GM13977 (cell line): Measurements from ENCODE around the gene COLGALT1.
"Not testable (repeated sequence)": the region's sequence is repeated elsewhere in the genome, so short reads cannot be mapped to it uniquely, and the experiment has no call there.

Source experiments
- DNase-seq: peaks from one replicate; pipeline ENCODE4 v3.0.0; 2012; ENCODE audit warnings: low spot score
- in situ Hi-C: fragments of 300-500 bp; cut with MboI; formaldehyde crosslinking; loops from one replicate; pipeline ENCODE4 v1.12.0; 2022; ENCODE audit warnings: low sequenced_read_pairs, low pct_unique_long_range_greater_than_20kb, mixed read lengths, inconsistent platforms; ENCODE audit not compliant: unreplicated experiment
- TF ChIP-seq, protein P1 (sequence below): IDR thresholded peaks from 2 replicates; pipeline ENCODE4 v1.5.1; 2012; ENCODE audit warnings: mild to moderate bottlenecking, control low read depth; ENCODE audit not compliant: insufficient read depth; ENCODE audit errors: extremely low read depth, missing control alignments

COLGALT1 gene

DNA sequence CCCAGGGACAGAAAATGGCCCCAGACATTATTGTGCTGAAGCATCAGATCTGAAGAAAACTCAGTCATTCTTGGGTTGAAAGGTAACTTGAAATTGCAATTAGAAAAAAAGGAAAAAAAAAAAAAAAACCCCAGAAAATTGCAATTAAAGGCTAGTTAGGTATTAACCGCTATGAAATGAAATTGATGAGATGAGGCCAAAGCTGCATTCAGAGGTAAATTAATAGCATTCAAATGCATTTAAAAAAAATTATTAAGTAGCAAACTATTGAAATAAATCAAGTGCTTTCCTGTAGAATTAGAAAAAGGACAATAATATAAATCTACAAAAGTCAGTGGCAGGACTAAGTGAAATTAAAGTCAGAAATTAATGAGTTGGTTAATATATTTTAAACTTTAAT lies 37.6 kb upstream of the COLGALT1 start:
- TF ChIP-seq, protein P1, sequence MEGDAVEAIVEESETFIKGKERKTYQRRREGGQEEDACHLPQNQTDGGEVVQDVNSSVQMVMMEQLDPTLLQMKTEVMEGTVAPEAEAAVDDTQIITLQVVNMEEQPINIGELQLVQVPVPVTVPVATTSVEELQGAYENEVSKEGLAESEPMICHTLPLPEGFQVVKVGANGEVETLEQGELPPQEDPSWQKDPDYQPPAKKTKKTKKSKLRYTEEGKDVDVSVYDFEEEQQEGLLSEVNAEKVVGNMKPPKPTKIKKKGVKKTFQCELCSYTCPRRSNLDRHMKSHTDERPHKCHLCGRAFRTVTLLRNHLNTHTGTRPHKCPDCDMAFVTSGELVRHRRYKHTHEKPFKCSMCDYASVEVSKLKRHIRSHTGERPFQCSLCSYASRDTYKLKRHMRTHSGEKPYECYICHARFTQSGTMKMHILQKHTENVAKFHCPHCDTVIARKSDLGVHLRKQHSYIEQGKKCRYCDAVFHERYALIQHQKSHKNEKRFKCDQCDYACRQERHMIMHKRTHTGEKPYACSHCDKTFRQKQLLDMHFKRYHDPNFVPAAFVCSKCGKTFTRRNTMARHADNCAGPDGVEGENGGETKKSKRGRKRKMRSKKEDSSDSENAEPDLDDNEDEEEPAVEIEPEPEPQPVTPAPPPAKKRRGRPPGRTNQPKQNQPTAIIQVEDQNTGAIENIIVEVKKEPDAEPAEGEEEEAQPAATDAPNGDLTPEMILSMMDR: no peak
- DNase-seq: no peak
- in situ Hi-C loops: no loop called here

DNA sequence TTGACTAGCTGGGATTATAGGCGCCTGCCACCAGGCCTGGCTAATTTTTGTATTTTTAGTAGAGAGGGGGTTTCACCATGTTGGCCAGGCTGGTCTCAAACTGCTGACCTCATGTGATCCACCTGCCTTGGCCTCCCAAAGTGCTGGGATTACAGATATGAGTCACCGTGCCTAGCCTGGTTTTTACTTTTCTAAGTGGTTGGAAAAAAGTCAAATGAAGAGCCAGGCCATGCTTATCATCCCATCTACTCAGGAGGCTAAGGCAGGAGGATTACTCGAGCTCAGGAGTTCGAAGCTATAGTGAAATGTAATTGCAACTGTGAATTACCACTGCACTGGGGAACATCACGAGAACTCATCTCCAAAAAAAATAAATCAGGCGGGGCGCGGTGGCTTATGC lies 36.8 kb upstream of the COLGALT1 start:
- in situ Hi-C loops, DNase-seq: not testable (repeated sequence)

DNA sequence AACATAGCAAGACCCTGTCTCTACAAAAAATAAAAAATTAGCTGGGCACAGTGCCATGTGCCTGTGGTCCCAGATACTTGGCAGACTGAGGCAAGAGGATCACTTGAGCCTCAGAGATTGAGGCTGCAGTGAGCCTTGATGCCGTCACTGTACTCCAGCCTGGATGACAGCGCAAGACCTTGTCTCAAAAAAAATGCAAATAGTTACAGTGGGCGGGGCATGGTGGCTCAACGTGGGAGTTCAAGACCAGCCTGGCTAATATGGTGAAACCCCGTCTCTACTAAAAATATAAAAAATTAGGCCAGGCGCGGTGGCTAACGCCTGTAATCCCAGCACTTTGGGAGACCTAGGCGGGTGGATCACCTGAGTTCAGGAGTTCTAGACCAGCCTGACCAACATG lies 35.5 kb upstream of the COLGALT1 start:
- no peak for DNase-seq
- TF ChIP-seq, protein P1: no peak
- in situ Hi-C loops: no loop called here

DNA sequence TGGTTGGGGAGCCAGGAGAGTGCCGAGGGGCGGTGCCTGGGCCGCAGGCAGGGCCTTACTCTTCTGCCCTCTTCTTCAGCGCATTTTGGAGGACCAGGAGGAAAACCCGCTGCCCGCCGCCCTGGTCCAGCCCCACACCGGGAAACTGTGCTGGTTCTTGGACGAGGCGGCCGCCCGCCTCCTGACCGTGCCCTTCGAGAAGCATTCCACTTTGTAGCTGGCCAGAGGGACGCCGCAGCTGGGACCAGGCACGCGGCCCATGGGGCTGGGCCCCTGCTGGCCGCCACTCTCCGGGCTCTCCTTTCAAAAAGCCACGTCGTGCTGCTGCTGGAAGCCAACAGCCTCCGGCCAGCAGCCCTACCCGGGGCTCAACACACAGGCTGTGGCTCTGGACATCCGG lies 34.6 kb upstream of the COLGALT1 start:
- no peak for DNase-seq
- TF ChIP-seq, protein P1: no peak

DNA sequence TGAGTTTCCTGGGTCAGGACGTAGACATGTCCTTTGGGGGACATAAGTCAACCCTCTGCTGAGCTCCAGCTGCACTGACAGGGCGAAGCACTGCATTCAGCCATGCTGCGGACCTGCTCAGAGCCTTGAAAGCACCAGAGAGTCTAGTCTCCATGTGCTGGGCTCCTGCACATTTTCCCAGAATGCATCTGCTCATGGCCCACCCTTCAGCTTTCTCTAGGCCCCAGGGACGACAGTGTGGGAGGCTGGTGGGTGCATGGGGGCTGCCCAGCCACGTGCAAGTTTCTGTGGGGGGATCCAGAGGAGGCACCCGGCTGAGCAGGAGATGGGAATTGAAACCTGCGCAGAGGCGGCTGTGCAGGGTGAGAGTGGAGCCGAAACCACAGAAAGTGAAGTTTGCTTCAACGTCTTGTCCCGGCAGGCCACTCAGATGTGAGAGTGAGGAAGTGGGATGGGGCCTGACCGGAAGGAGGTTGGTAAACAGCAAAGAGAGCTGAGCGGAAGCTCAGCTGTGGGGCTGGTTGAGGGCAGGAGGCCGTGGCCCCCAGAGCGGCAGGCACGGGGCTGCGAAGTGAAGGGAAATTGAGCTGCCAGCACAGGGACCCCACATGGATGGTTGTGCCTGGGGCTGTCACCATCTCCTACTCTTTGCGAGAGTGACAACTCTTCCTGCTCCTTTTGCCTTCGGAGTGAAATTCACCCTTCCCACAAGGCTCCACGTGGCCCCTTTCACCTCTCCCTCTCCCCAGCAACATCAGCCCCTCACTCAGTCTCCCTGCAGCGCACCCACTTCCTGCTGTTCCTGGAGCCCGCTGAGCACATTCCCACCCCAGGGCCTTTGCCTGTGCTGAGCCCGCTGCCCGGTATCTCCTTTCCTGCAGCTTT lies 32.2 kb upstream of the COLGALT1 start:
- DNase-seq: peak; percentile 89
- TF ChIP-seq, protein P1: no peak
- in situ Hi-C loops: no loop called here

More for the DNA sequence above, 34.6 kb upstream of the COLGALT1 start:
- in situ Hi-C loops: no loop called here

DNA sequence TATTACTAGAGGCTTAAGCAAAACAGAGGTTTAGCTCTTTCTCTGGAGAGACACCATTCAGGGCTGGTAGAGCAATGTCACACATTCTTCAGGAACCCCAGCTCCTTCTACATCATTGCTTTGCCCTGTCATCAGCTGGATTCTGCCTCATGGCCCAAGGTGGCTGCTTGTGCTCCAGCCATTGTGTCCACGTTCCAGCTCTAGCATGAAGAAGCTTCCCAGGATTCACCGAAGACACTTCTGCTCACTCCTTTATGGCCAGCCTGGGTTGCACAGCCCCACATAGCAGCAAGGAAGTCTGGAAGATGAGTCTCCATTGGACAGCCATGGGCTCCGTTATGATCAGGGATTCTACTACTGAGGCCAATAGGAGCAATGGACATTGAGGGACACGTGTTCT lies 30.8 kb upstream of the COLGALT1 start:
- in situ Hi-C loops: no loop called here
- DNase-seq: no peak
- TF ChIP-seq, protein P1: no peak

DNA sequence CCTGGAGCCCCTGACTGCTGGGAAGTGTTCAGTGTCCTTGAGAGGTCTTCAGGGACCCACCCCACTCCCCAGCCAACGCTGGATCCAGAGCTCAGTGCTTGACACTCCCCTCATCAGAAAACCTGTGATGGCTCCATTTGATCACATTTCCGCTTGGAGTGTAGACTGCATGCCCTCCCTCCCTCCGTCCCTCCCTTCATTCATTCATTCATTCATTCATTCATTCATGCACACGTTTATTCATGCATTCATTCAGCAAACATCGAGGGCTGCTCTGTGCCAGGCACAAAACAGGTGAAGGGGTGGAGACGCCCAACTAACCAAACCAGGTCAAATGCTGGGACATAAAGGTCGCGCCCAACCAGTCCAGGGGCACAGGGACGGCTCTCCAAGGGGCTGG lies 30.3 kb upstream of the COLGALT1 start:
- TF ChIP-seq, protein P1: no peak
- in situ Hi-C loops: no loop called here
- DNase-seq: no peak
